Hepatocyte (in vitro differentiated cells): ENCODE results near the gene ACACB. TPM values are rescaled to one million over a fixed set of nuclear protein-coding genes. Genes with fewer than 3 reads are reported as not detected.

Experiments used
- DNase-seq: peaks from one replicate; pipeline ENCODE4 v3.0.0-alpha.2; 2016; ENCODE audit warnings: low spot score
- H2AFZ ChIP-seq: fragments of 200-600 bp; sonication (generic); 2 replicates; pipeline ENCODE4 v1.6.0; 2016; ENCODE audit warnings: antibody characterized with exemption, mild to moderate bottlenecking
- H3K27ac ChIP-seq: fragments of 200-600 bp; sonication (generic); 2 replicates; pipeline ENCODE4 v1.5.1; 2016; ENCODE audit warnings: mild to moderate bottlenecking
- H3K27me3 ChIP-seq: fragments of 200-600 bp; sonication (generic); 2 replicates; pipeline ENCODE4 v1.6.1; 2016
- H3K36me3 ChIP-seq: fragments of 200-600 bp; sonication (generic); replicated peaks from 2 replicates; pipeline ENCODE4 v1.5.1; 2016; ENCODE audit warnings: low read depth; ENCODE audit not compliant: insufficient read depth
- H3K4me1 ChIP-seq: fragments of 200-600 bp; sonication (generic); 2 replicates; pipeline ENCODE4 v1.5.1; 2016; ENCODE audit warnings: mild to moderate bottlenecking, moderate library complexity; ENCODE audit not compliant: insufficient read depth
- H3K4me2 ChIP-seq: fragments of 200-600 bp; sonication (generic); 2 replicates; pipeline ENCODE4 v1.6.0; 2016
- H3K4me3 ChIP-seq: fragments of 200-600 bp; sonication (generic); 2 replicates; pipeline ENCODE4 v1.5.1; 2016; ENCODE audit warnings: mild to moderate bottlenecking
- H3K79me2 ChIP-seq: fragments of 200-600 bp; sonication (generic); 2 replicates; pipeline ENCODE4 v1.6.0; 2017; ENCODE audit warnings: mild to moderate bottlenecking
- H3K9me2 ChIP-seq: fragments of 200-600 bp; sonication (generic); replicated peaks from 2 replicates; pipeline ENCODE4 v1.6.0; 2017; ENCODE audit warnings: mild to moderate bottlenecking; ENCODE audit not compliant: insufficient read depth
- H3K9me3 ChIP-seq: fragments of 200-600 bp; sonication (generic); 2 replicates; pipeline ENCODE4 v1.5.1; 2016; ENCODE audit warnings: low read depth, mild to moderate bottlenecking
- H4K20me1 ChIP-seq: fragments of 200-600 bp; sonication (generic); 2 replicates; pipeline ENCODE4 v1.6.0; 2016; ENCODE audit warnings: mild to moderate bottlenecking; ENCODE audit not compliant: insufficient read depth, poor library complexity, severe bottlenecking
- EZH2 ChIP-seq: fragments of 200-600 bp; sonication (generic); IDR thresholded peaks from 2 replicates; pipeline ENCODE4 v1.6.1; 2016; ENCODE audit warnings: antibody characterized with exemption, mild to moderate bottlenecking, borderline replicate concordance
- EZH2phosphoT487 ChIP-seq: fragments of 200-600 bp; sonication (generic); IDR thresholded peaks from one replicate; pipeline ENCODE4 v1.6.1; 2018; ENCODE audit warnings: antibody characterized with exemption, mild to moderate bottlenecking, low read depth, moderate library complexity; ENCODE audit not compliant: unreplicated experiment, severe bottlenecking
- WGBS: methylation state at CpG from one replicate; pipeline ENCODE4 v1.1.6; 2016; ENCODE audit warnings: low lambda C conversion rate; ENCODE audit errors: missing lambda C conversion rate; 5-methylcytosine and 5-hydroxymethylcytosine counted together
- polyA plus RNA-seq: library from polyadenylated mRNA; unstranded; fragments of >200 nt; fragmentation: Nextera tagmentation; extraction: Ambion mirVana; gene quantifications from 2 replicates; pipeline ENCODE4 v1.2.1, GENCODE V29; 2016
- total RNA-seq: library from RNA; depleted of rRNA; stranded (reverse); fragments of >200 nt; gene quantifications from 2 replicates; pipeline ENCODE4 v1.2.3, GENCODE V29; 2014
- TF ChIP-seq, protein P1 (sequence below): fragments of 200-600 bp; sonication (generic); IDR thresholded peaks from 2 replicates; pipeline ENCODE4 v1.5.1; 2016; ENCODE audit warnings: antibody characterized with exemption, mild to moderate bottlenecking; ENCODE audit not compliant: poor library complexity

ACACB gene
- total and polyA plus RNA-seq, 2 experiments from 2014 or later: 3.9 to 9.3 TPM

DNA sequence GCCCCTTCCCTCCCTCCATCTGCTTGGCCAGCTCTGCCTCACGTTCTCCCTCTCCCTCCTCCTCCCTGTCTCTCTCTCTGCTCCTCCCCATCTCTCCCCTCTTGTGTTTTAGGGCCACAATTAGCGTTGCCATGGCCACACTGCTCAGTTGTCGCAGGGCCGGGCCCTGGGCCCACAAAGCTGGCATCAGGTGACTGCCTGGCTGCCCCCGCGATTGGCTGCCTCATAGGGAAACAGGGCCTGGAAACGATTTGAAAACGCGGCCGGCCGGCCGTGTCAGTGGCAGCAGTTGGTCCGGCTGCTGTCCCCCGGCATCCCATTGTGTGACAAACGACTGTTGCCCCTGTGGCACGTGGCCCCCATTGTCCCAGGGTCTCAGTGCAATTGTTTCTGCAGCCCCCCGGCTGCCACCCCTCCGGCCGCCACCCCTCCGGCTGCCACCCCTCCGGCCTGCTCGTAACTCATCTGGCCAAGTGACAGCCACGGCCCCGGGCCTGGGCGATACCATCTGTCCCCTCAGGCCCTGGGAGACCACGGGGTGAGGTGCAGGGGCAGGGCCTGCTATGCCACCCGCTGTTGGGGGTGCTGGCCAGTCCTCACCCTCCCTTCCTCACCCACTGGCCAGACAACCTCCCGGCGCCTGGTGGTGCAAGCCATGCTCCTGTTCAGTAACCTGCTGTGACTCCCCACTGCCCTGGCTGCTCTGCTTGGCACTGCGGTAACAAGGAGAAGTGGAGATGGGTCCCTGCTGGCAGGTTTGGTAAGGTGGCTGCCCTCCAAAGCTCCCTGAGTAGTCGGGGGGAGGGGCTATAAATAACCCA lies 175.3 kb downstream of the ACACB start:
- H4K20me1 ChIP-seq: no peaks in the 10 kb centered on the region
- TF ChIP-seq, protein P1, sequence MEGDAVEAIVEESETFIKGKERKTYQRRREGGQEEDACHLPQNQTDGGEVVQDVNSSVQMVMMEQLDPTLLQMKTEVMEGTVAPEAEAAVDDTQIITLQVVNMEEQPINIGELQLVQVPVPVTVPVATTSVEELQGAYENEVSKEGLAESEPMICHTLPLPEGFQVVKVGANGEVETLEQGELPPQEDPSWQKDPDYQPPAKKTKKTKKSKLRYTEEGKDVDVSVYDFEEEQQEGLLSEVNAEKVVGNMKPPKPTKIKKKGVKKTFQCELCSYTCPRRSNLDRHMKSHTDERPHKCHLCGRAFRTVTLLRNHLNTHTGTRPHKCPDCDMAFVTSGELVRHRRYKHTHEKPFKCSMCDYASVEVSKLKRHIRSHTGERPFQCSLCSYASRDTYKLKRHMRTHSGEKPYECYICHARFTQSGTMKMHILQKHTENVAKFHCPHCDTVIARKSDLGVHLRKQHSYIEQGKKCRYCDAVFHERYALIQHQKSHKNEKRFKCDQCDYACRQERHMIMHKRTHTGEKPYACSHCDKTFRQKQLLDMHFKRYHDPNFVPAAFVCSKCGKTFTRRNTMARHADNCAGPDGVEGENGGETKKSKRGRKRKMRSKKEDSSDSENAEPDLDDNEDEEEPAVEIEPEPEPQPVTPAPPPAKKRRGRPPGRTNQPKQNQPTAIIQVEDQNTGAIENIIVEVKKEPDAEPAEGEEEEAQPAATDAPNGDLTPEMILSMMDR: no peak
- TF ChIP-seq EZH2: no peak
- no peak for TF ChIP-seq EZH2phosphoT487
- no peaks in the 10 kb centered on the region for H3K9me2 ChIP-seq
- no peaks in the 10 kb centered on the region for H3K9me3 ChIP-seq
- no peaks in the 10 kb centered on the region for H3K36me3 ChIP-seq
- H2AFZ ChIP-seq: no peak overlapping the region
- WGBS: 38% methylated on average over 22 of the region's 31 CpGs
- no peaks in the 10 kb centered on the region for H3K79me2 ChIP-seq
- peak; percentile 70 for DNase-seq
- H3K4me3 ChIP-seq: no peak overlapping the region
- peaks cover 6% of the 10 kb centered on the region for H3K27me3 ChIP-seq
- no peak overlapping the region for H3K27ac ChIP-seq
- peak overlapping the region; percentile 69 for H3K4me2 ChIP-seq
- no peaks in the 10 kb centered on the region for H3K4me1 ChIP-seq

GRCh38 chr12:109292342-109292711 lies 175.9 kb downstream of the ACACB start:
- no peaks in the 10 kb centered on the region for H3K4me1 ChIP-seq
- no peaks in the 10 kb centered on the region for H3K36me3 ChIP-seq
- H2AFZ ChIP-seq: no peak overlapping the region
- TF ChIP-seq EZH2 (no peak), EZH2phosphoT487 (no peak)
- TF ChIP-seq, protein P1: no peak
- 98% methylated on average over 5 of the region's 5 CpGs for WGBS
- H3K27ac ChIP-seq: no peak overlapping the region
- H3K79me2 ChIP-seq: no peaks in the 10 kb centered on the region
- no peak overlapping the region for H3K4me2 ChIP-seq
- DNase-seq: no peak
- no peak overlapping the region for H3K4me3 ChIP-seq
- H4K20me1 ChIP-seq: no peaks in the 10 kb centered on the region
- no peaks in the 10 kb centered on the region for H3K9me3 ChIP-seq
- H3K27me3 ChIP-seq: peaks cover 6% of the 10 kb centered on the region
- no peaks in the 10 kb centered on the region for H3K9me2 ChIP-seq

GRCh38 chr12:109293106-109293505 lies 176.7 kb downstream of the ACACB start:
- WGBS: 80% methylated on average over 3 of the region's 3 CpGs
- H3K4me1 ChIP-seq: no peaks in the 10 kb centered on the region
- no peak overlapping the region for H3K4me3 ChIP-seq
- no peaks in the 10 kb centered on the region for H3K79me2 ChIP-seq
- H4K20me1 ChIP-seq: no peaks in the 10 kb centered on the region
- no peaks in the 10 kb centered on the region for H3K9me3 ChIP-seq
- no peak overlapping the region for H2AFZ ChIP-seq
- H3K27ac ChIP-seq: no peak overlapping the region
- no peaks in the 10 kb centered on the region for H3K9me2 ChIP-seq
- no peaks in the 10 kb centered on the region for H3K36me3 ChIP-seq
- peaks cover 6% of the 10 kb centered on the region for H3K27me3 ChIP-seq
- no peak overlapping the region for H3K4me2 ChIP-seq
- no peak for TF ChIP-seq EZH2phosphoT487
- TF ChIP-seq EZH2: no peak
- TF ChIP-seq, protein P1: no peak
- no peak for DNase-seq
